GM12878 (cell line): ENCODE measurements around the gene RSPH1. TPM values are rescaled to one million over a fixed set of nuclear protein-coding genes. Genes with fewer than 3 reads are reported as not detected.

Experiments
- ATAC-seq: fragments of 200-7000 bp; cut with Tn5 transposase; 3 replicates; pipeline ENCODE4 v1.9.1; 2020; ENCODE audit warnings: mild to moderate bottlenecking, moderate library complexity
- BruUV-seq: library from RNA; stranded (reverse); fragments of 400-500 nt; replicated peaks from 2 replicates; lab custom pipeline; 2021; lab: Mats Ljungman, UMichigan
- CTCF ChIA-PET: fragments of 300-600 bp; sonication (Branson Sonifier 250); formaldehyde crosslinking; extraction: SDS; loops from one replicate; lab custom pipeline; 2021; ENCODE audit warnings: inconsistent platforms; lab: Yijun Ruan, JAX
- POLR2A ChIA-PET: fragments of 350-600 bp; formaldehyde crosslinking; extraction: SDS; loops from one replicate; lab custom pipeline; 2021; ENCODE audit warnings: inconsistent platforms; lab: Charles Lee
- RAD21 ChIA-PET: fragments of 300-600 bp; sonication (Branson Sonifier 250); formaldehyde crosslinking; loops from one replicate; lab custom pipeline; 2023; ENCODE audit warnings: antibody characterized with exemption; ENCODE audit not compliant: unreplicated experiment; lab: Charles Lee
- SMC1A ChIA-PET: fragments of 300-600 bp; sonication (Branson Sonifier 250); formaldehyde crosslinking; loops from one replicate; lab custom pipeline; 2023; ENCODE audit not compliant: unreplicated experiment, uncharacterized antibody; lab: Charles Lee
- DNase-seq: peaks from one replicate; pipeline ENCODE4 v3.0.0-alpha.2; 2011; ENCODE audit warnings: low read depth, low spot score
- FAIRE-seq: peaks from 3 replicates; lab custom pipeline; 2011; peaks lifted over from hg19 to GRCh38; lab: Jason Lieb, UNC
- H2AFZ ChIP-seq: 2 replicates; pipeline ENCODE4 v1.6.0; 2011; ENCODE audit warnings: low read depth, low read length, control low read depth; ENCODE audit not compliant: control insufficient read depth
- H3K27ac ChIP-seq: 2 replicates; pipeline ENCODE4 v1.5.1; 2011; ENCODE audit warnings: control low read depth; ENCODE audit not compliant: control insufficient read depth, insufficient read depth
- H3K27me3 ChIP-seq, 2 experiments: replicated peaks in 1 of 2; 2 replicates each; pipeline versions ENCODE4 v1.6.0 to v1.6.1; 2011; ENCODE audit warnings: low read length in 1 of 2; ENCODE audit not compliant: control insufficient read depth in 2 of 2, insufficient read depth in 2 of 2
- H3K36me3 ChIP-seq, 2 experiments: 2 replicates each; pipeline ENCODE4 v1.5.1; 2011; ENCODE audit warnings: low read length in 1 of 2; ENCODE audit not compliant: control insufficient read depth in 2 of 2, insufficient read depth in 2 of 2
- H3K4me1 ChIP-seq: 2 replicates; pipeline ENCODE4 v1.6.1; 2011; ENCODE audit warnings: mild to moderate bottlenecking, low read length, moderate library complexity, mixed read lengths; ENCODE audit not compliant: control insufficient read depth, insufficient read depth
- H3K4me2 ChIP-seq: 2 replicates; pipeline ENCODE4 v1.6.0; 2011; ENCODE audit warnings: control low read depth; ENCODE audit not compliant: control insufficient read depth, insufficient read depth
- H3K4me3 ChIP-seq: fragments of 200-600 bp; sonication (generic); 2 replicates; pipeline ENCODE4 v1.5.1; 2016
- H3K79me2 ChIP-seq: 2 replicates; pipeline ENCODE4 v1.6.0; 2011; ENCODE audit warnings: low read length; ENCODE audit not compliant: control insufficient read depth, insufficient read depth
- H3K9ac ChIP-seq: 2 replicates; pipeline ENCODE4 v1.8.0; 2011; ENCODE audit warnings: low read length, control low read depth, mixed read lengths; ENCODE audit not compliant: control insufficient read depth, insufficient read depth
- H3K9me3 ChIP-seq: replicated peaks from 3 replicates; pipeline ENCODE4 v1.5.1; 2011; ENCODE audit warnings: mild to moderate bottlenecking, low read length; ENCODE audit not compliant: control insufficient read depth, insufficient read depth
- H4K20me1 ChIP-seq: 2 replicates; pipeline ENCODE4 v1.6.0; 2011; ENCODE audit not compliant: control insufficient read depth, insufficient read depth
- BACH1 ChIP-seq: fragments of 450-650 bp; IDR thresholded peaks from 2 replicates; pipeline ENCODE4 v1.6.1; 2017; ENCODE audit warnings: mild to moderate bottlenecking, borderline replicate concordance
- DPF2 ChIP-seq: fragments of 450-650 bp; IDR thresholded peaks from 2 replicates; pipeline ENCODE4 v1.6.1; 2017; ENCODE audit warnings: mild to moderate bottlenecking
- JUNB ChIP-seq: IDR thresholded peaks from 2 replicates; pipeline ENCODE4 v1.6.1; 2016; ENCODE audit warnings: antibody characterized with exemption, mild to moderate bottlenecking
- LARP7 ChIP-seq: fragments of 450-650 bp; IDR thresholded peaks from 2 replicates; pipeline ENCODE4 v1.6.1; 2017; ENCODE audit warnings: mild to moderate bottlenecking
- MYB ChIP-seq: fragments of 150-350 bp; IDR thresholded peaks from 2 replicates; pipeline ENCODE4 v1.6.1; 2014; ENCODE audit warnings: mild to moderate bottlenecking, low read depth, low read length, borderline replicate concordance
- RAD51 ChIP-seq: fragments of 450-650 bp; IDR thresholded peaks from 2 replicates; pipeline ENCODE4 v1.6.1; 2016; ENCODE audit warnings: moderate library complexity, mild to moderate bottlenecking, inconsistent platforms
- RBBP5 ChIP-seq: fragments of 200-600 bp; sonication (generic); conservative IDR thresholded peaks from 2 replicates; pipeline ENCODE4 v1.6.1; 2016
- STAT1 ChIP-seq: fragments of 450-650 bp; conservative IDR thresholded peaks from 2 replicates; pipeline ENCODE4 v1.6.1; 2014; ENCODE audit warnings: antibody characterized with exemption, mild to moderate bottlenecking
- WGBS: methylation state at CpG from one replicate; pipeline ENCODE4 v1.1.6; 2016; ENCODE audit warnings: low lambda C conversion rate; ENCODE audit not compliant: insufficient replicate concordance, insufficient coverage; ENCODE audit errors: missing lambda C conversion rate; 5-methylcytosine and 5-hydroxymethylcytosine counted together
- in situ Hi-C: fragments of 300-500 bp; cut with MboI; formaldehyde crosslinking; loops from 9 replicates; pipeline ENCODE4 v1.14.3; 2018; ENCODE audit warnings: mixed read lengths
- intact Hi-C: fragments of 100-400 bp; cut with micrococcal nuclease; formaldehyde crosslinking; loops from one replicate; pipeline ENCODE4 v1.14.2; 2022; ENCODE audit not compliant: unreplicated experiment
- polyA plus RNA-seq, 11 experiments: library from polyadenylated mRNA; depleted of rRNA in 4 of 11; unstranded in 6 of 11; stranded (reverse) in 5 of 11; fragments of >200 nt; fragmentation: Nextera tagmentation in 4 of 11; fragmentation: Illumina TruSeq in 1 of 11; extraction: Ambion mirVana in 4 of 11; extraction: Trizol in 1 of 11; gene quantifications; 1 replicate in 1 of 11; 2 replicates in 10 of 11; pipeline versions ENCODE4 v1.2.1 to v1.2.3, GENCODE V29; 2011 to 2016; ENCODE audit warnings: inconsistent platforms in 2 of 11, missing spikeins in 2 of 11, low read depth in 1 of 11
- total RNA-seq, 4 experiments: library from RNA; depleted of rRNA in 3 of 4; stranded (reverse); fragments of >200 nt in 3 of 4; fragmentation: Illumina TruSeq in 1 of 4; extraction: Trizol in 1 of 4; gene quantifications; 2 replicates each; pipeline versions ENCODE4 v1.2.1 to v1.2.3, GENCODE V29; 2013 to 2021
- TF ChIP-seq, protein P1 (sequence below): fragments of 450-650 bp; formaldehyde crosslinking; IDR thresholded peaks from 2 replicates; pipeline ENCODE4 v1.4.0; 2020; ENCODE audit warnings: mild to moderate bottlenecking, moderate library complexity

Gene RSPH1
- total and polyA plus RNA-seq, 10 of the 15 experiments (the other 5 are each of a cell fraction or from before 2014, with no cell fraction given): 0.11 to 1.4 (median 0.38) TPM

GRCh38 chr21:42545745-42546144 is 49.7 kb upstream of the RSPH1 start:
- FAIRE-seq: no peak
- no peaks in the 10 kb centered on the region for H3K9me3 ChIP-seq
- H3K27ac ChIP-seq: no peak overlapping the region
- no peak overlapping the region for H2AFZ ChIP-seq
- no peaks in the 10 kb centered on the region for H3K79me2 ChIP-seq
- TF ChIP-seq RAD51 (no peak), LARP7 (no peak), STAT1 (no peak), JUNB (no peak), RBBP5 (no peak), BACH1 (no peak), DPF2 (no peak), MYB (no peak)
- TF ChIP-seq, protein P1, sequence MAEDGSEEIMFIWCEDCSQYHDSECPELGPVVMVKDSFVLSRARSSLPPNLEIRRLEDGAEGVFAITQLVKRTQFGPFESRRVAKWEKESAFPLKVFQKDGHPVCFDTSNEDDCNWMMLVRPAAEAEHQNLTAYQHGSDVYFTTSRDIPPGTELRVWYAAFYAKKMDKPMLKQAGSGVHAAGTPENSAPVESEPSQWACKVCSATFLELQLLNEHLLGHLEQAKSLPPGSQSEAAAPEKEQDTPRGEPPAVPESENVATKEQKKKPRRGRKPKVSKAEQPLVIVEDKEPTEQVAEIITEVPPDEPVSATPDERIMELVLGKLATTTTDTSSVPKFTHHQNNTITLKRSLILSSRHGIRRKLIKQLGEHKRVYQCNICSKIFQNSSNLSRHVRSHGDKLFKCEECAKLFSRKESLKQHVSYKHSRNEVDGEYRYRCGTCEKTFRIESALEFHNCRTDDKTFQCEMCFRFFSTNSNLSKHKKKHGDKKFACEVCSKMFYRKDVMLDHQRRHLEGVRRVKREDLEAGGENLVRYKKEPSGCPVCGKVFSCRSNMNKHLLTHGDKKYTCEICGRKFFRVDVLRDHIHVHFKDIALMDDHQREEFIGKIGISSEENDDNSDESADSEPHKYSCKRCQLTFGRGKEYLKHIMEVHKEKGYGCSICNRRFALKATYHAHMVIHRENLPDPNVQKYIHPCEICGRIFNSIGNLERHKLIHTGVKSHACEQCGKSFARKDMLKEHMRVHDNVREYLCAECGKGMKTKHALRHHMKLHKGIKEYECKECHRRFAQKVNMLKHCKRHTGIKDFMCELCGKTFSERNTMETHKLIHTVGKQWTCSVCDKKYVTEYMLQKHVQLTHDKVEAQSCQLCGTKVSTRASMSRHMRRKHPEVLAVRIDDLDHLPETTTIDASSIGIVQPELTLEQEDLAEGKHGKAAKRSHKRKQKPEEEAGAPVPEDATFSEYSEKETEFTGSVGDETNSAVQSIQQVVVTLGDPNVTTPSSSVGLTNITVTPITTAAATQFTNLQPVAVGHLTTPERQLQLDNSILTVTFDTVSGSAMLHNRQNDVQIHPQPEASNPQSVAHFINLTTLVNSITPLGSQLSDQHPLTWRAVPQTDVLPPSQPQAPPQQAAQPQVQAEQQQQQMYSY (CRISPR knock-in tag): no peak
- TF ChIP-seq, all 136 proteins: peak for 0
- no TSS peak for BruUV-seq
- RAD21 ChIA-PET: no interaction called here
- H3K36me3 ChIP-seq: peaks cover 14 to 28% of the 10 kb centered on the region in 2 experiments
- H4K20me1 ChIP-seq: no peaks in the 10 kb centered on the region
- no peaks in the 10 kb centered on the region for H3K27me3 ChIP-seq
- CTCF ChIA-PET: interaction anchor here (1.0 kb wide), 1 partner anchor 37 kb away, joined by 3 read pairs; no protein-coding TSS in a partner anchor
- no peak overlapping the region for H3K4me3 ChIP-seq
- POLR2A ChIA-PET: no interaction called here
- SMC1A ChIA-PET: no interaction called here
- no peak overlapping the region for H3K4me2 ChIP-seq
- ATAC-seq (no peak), DNase-seq (no peak)
- intact Hi-C loops: no loop called here
- 93% methylated on average over 8 of the region's 8 CpGs for WGBS
- in situ Hi-C loops: no loop called here
- H3K9ac ChIP-seq: no peak overlapping the region
- H3K4me1 ChIP-seq: peaks cover 8% of the 10 kb centered on the region
